ENCODE measurements around the gene TMEM258. TPM values are rescaled to one million over a fixed set of nuclear protein-coding genes. Genes with fewer than 3 reads are reported as not detected.

Gene TMEM258
- total and polyA plus RNA-seq, 9 of the 15 experiments (the other 6 are each of a cell fraction or from before 2014, with no cell fraction given): 97.2 to 856 (median 231) TPM

- TF ChIP-seq RERE (CRISPR knock-in tag; IDR thresholded peaks at IDR 0.05; ENCODE audit: borderline replicate concordance) (0 out of 2 replicates have a peak, but pooled peaks have one; percentile 67), HDAC8 (tag; IDR thresholded peaks at IDR 0.05) (0 out of 2 replicates have a peak, but pooled peaks have one; percentile 79), ZBTB12 (CRISPR knock-in tag; IDR thresholded peaks at IDR 0.05) (peak; percentile 68), POLR2A (conservative IDR thresholded peaks at IDR 0.05) (no peak; the same call in 1 of the 2 replicates), SIN3B (IDR thresholded peaks at IDR 0.05; ENCODE audit: low read depth) (peak; percentile 48; the same call in 1 of the 2 replicates), ZNF79 (CRISPR knock-in tag; IDR thresholded peaks at IDR 0.05; ENCODE audit: low read depth) (no peak), CHCHD3 (CRISPR knock-in tag; IDR thresholded peaks at IDR 0.05) (no peak), CCNT2 (IDR thresholded peaks at IDR 0.05; ENCODE audit: borderline replicate concordance, extremely low read depth, insufficient read length, low read depth, low read length) (peak; percentile 82), GMEB1 (CRISPR knock-in tag; IDR thresholded peaks at IDR 0.05) (peak; percentile 77), AFF4 (CRISPR knock-in tag; IDR thresholded peaks at IDR 0.05) (peak; percentile 47; the same call in 1 of the 2 replicates), HCFC1 (IDR thresholded peaks at IDR 0.05; ENCODE audit: low read depth, low read length) (peak; percentile 63), MEF2D (tag; conservative IDR thresholded peaks at IDR 0.05; ENCODE audit: low read depth) (no peak), ARNT (IDR thresholded peaks at IDR 0.05) (no peak)
These were observed 24.5 kb upstream of the TMEM258 start, which contains the start of gene FADS1 (continued) for GRCh38 chr11:61816736-61817455.

Data from K562 (cell line).